Vagina (tissue), 2 donors: ENCODE data around the gene EZR.

Source experiments
- POLR2AphosphoS5 ChIP-seq, 2 donors: sonication (generic); formaldehyde crosslinking; IDR thresholded peaks; one replicate each; pipeline ENCODE4 v1.9.0; 2017; ENCODE audit warnings: antibody characterized with exemption in 2 of 2, mild to moderate bottlenecking in 2 of 2, low read depth in 1 of 2; ENCODE audit not compliant: insufficient read depth in 1 of 2
- TF ChIP-seq, protein P1 (sequence below), 3 experiments: fragments of 450-650 bp in 2 of 3; fragments of 200-600 bp in 1 of 3; sonication (generic) in 1 of 3; IDR thresholded peaks; one replicate each; pipeline ENCODE4 v1.5.1; 2017 to 2019; ENCODE audit warnings: antibody characterized with exemption in 3 of 3, mild to moderate bottlenecking in 2 of 3, moderate library complexity in 2 of 3

GRCh38 chr6:158807515-158808441, 11.4 kb downstream of the EZR start:
- TF ChIP-seq, protein P1, sequence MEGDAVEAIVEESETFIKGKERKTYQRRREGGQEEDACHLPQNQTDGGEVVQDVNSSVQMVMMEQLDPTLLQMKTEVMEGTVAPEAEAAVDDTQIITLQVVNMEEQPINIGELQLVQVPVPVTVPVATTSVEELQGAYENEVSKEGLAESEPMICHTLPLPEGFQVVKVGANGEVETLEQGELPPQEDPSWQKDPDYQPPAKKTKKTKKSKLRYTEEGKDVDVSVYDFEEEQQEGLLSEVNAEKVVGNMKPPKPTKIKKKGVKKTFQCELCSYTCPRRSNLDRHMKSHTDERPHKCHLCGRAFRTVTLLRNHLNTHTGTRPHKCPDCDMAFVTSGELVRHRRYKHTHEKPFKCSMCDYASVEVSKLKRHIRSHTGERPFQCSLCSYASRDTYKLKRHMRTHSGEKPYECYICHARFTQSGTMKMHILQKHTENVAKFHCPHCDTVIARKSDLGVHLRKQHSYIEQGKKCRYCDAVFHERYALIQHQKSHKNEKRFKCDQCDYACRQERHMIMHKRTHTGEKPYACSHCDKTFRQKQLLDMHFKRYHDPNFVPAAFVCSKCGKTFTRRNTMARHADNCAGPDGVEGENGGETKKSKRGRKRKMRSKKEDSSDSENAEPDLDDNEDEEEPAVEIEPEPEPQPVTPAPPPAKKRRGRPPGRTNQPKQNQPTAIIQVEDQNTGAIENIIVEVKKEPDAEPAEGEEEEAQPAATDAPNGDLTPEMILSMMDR (IDR thresholded peaks at IDR 0.05): no peak
- no peak for TF ChIP-seq POLR2AphosphoS5 (IDR thresholded peaks at IDR 0.05; ENCODE audit: insufficient read depth in 1 of 2, low read depth in 1 of 2)
